GM12873 (cell line): ENCODE data around the gene TSPAN5.

Experiments
- TF ChIP-seq, protein P1 (sequence below): IDR thresholded peaks from 2 replicates; pipeline ENCODE4 v1.5.1; 2012; ENCODE audit warnings: low read depth, mild to moderate bottlenecking, moderate library complexity, low read length, control low read depth; ENCODE audit not compliant: insufficient read depth; ENCODE audit errors: missing control alignments

Gene TSPAN5

DNA sequence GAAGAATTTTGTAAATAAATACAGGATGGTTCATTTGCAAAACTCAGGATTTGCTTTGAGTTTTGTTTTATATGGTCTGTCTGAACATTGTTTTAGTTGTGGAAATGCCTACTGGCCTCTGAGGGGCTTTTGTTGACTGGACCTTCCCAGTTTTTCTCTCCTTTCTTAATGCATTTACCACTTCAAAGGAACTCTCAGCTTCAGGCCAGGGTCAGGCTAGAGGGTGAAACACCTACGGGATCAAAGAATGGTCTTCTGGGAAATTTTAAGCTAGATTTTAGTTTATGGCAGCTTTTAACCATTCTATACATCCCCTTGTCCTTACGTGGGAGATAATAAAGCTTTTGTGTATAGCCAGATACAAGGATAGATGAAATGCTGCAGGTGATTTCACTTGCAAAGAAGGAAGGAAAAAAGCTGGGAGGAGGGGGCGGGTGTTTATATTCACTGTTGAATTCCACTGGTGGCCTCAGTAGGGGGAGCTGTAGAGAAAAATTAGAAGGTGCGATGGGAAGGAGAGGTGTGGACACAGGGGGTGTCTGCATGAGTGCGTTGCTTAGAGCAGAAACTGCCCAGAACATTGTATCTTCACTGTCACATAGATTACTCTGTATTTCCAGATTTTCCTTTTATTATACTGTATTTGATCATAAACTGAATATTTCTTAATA, 151.8 kb downstream of the TSPAN5 start:
- TF ChIP-seq, protein P1, sequence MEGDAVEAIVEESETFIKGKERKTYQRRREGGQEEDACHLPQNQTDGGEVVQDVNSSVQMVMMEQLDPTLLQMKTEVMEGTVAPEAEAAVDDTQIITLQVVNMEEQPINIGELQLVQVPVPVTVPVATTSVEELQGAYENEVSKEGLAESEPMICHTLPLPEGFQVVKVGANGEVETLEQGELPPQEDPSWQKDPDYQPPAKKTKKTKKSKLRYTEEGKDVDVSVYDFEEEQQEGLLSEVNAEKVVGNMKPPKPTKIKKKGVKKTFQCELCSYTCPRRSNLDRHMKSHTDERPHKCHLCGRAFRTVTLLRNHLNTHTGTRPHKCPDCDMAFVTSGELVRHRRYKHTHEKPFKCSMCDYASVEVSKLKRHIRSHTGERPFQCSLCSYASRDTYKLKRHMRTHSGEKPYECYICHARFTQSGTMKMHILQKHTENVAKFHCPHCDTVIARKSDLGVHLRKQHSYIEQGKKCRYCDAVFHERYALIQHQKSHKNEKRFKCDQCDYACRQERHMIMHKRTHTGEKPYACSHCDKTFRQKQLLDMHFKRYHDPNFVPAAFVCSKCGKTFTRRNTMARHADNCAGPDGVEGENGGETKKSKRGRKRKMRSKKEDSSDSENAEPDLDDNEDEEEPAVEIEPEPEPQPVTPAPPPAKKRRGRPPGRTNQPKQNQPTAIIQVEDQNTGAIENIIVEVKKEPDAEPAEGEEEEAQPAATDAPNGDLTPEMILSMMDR: peak; percentile 21

GRCh38 chr4:98505992-98506391, 152.4 kb downstream of the TSPAN5 start:
- TF ChIP-seq, protein P1: no peak

GRCh38 chr4:98504091-98504490, 154.3 kb downstream of the TSPAN5 start:
- TF ChIP-seq, protein P1: no peak

GRCh38 chr4:98503676-98504075, 154.7 kb downstream of the TSPAN5 start:
- TF ChIP-seq, protein P1: no peak

DNA sequence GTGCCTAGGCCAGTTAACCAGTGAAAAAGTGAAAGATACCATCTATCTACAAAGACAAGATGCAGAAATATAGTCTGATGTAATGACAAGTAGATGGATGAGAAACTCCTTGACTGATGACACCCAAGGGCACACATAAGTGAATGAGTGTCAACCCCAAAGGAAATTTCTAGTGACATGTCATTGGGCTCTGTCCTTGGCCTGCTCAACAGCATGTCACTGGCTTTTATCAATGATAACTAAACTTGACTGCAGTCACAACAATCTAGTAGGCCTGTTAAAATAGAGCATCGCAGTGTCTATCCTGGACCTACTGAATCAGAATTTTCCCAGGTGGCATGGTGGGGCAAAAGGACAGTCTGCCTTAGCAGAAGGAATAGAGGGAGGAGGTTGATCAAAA, 155.8 kb downstream of the TSPAN5 start:
- TF ChIP-seq, protein P1: no peak

DNA sequence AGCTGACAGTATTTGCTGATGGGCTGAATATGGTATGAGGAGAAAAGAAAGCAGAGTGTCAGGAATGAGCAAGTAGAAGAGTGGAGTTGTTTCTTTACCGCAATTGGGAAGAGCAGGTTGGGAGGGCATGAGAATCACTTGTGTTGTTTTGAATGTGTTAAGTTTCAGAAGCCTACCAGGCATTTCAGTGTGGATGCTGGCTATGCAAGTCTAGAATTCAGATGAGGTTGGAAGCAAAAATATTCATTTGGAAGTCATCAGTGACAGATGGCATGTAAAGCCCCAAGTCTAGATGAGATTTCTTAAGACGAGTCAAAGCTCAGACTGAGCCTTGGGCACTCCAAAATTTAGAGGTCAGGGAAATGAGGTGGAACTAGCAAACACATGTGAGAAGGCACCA, 156.4 kb downstream of the TSPAN5 start:
- TF ChIP-seq, protein P1: no peak

- TF ChIP-seq, protein P1: no peak
Measured at GRCh38 chr4:98501383-98501782, 157.0 kb downstream of the TSPAN5 start.

- TF ChIP-seq, protein P1: no peak
Measured at GRCh38 chr4:98498774-98499173, 159.6 kb downstream of the TSPAN5 start.
